NCI-H1417 treated with DMSO at 0.1 percent for 48 hours (cell line): Measurements from ENCODE around the gene ANO10.
"Not testable (repeated sequence)": the region's sequence is repeated elsewhere in the genome, so short reads cannot be mapped to it uniquely, and the experiment has no call there.

Experiments used
- DNase-seq: peaks from one replicate; lab custom pipeline; 2025; lab: John Stamatoyannopoulos, UW

Gene ANO10

DNA sequence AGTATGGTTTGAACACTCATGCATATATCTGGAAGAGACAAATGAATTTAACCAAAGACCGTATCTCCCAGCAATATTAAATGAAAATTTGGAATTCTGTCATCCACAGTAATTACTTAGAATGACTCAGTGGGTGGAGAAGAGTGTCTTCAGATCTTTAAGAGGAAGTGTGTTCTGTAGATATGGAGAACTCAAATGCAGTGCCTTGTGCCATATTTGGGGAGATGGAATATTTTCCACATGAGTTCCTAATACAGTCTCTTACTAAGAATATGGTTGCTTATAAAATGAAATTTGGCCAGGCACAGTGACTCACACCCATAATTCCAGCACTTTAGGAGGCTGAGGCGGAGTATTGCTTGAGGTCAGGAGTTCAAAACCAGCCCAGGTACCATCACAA lies 40.5 kb downstream of the ANO10 start:
- no peak for DNase-seq

DNA sequence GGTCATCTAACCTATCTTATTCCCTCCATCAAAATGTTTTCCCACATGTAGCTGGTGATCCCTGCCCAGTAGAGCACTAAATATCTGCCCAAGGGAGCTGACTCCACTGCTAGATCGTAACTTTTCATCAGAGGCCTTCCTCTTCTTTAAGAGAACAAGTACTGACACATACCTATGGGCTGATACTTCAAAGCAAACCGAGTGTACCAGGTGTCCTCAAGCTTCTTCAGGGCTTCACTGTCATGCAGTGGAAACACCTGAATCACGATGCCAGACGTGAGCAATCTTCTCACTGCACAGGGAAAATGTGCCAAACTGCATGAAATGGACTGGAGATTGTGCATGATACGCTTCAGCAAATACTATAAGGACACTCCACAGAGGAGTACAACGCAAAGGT lies 41.6 kb downstream of the ANO10 start:
- no peak for DNase-seq

DNA sequence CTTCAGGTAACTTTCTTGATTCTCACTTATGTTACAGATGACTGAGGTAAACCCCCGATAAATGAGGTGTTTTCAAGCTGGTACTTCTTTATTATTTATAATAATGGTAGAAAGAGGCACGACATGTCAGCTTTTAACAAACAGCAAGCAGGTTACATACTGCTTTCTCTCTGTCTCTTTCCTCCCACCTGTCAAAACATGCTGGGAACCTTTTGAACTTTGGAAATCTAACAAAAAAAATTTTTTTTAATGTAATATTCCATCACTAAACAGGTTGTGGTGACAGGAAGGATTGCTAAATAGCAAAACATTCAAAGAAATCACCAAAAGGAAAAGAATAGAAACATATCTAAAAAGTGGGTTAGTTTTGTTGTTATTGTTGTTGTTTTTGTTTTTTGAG lies 48.2 kb downstream of the ANO10 start:
- no peak for DNase-seq

DNA sequence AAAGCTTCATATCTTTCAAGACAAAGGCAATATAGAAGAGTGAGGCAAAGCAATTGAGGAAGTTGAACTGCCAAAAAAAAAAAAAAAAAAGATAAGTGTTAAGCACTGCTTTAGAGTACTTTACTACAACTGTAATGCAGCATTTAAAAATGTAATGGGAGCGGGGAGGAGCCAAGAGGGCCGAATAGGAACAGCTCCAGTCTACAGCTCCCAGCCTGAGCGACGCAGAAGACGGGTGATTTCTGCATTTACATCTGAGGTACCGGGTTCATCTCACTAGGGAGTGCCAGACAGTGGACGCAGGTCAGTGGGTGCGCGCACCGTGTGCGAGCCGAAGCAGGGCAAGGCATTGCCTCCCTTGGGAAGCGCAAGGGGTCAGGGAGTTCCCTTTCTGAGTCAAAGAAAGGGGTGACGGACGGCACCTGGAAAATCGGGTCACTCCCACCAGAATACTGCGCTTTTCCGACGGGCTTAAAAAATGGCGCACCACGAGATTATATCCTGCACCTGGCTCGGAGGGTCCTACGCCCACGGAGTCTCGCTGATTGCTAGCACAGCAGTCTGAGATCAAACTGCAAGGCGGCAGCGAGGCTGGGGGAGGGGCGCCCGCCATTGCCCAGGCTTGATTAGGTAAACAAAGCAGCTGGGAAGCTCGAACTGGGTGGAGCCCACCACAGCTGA lies 56.0 kb downstream of the ANO10 start:
- not testable (repeated sequence) for DNase-seq

GRCh38 chr3:43559961-43560360 lies 61.9 kb downstream of the ANO10 start:
- no peak for DNase-seq

- DNase-seq = no peak
These were observed 63.6 kb downstream of the ANO10 start for GRCh38 chr3:43558171-43558570.

GRCh38 chr3:43549626-43550290 lies 72.1 kb downstream of the ANO10 start:
- DNase-seq = no peak

GRCh38 chr3:43544277-43544676 lies 77.5 kb downstream of the ANO10 start:
- not testable (repeated sequence) for DNase-seq

GRCh38 chr3:43542328-43543043 lies 79.3 kb downstream of the ANO10 start:
- no peak for DNase-seq

GRCh38 chr3:43540624-43541023 lies 81.2 kb downstream of the ANO10 start:
- DNase-seq = no peak

GRCh38 chr3:43539321-43539720 lies 82.5 kb downstream of the ANO10 start:
- no peak for DNase-seq

DNA sequence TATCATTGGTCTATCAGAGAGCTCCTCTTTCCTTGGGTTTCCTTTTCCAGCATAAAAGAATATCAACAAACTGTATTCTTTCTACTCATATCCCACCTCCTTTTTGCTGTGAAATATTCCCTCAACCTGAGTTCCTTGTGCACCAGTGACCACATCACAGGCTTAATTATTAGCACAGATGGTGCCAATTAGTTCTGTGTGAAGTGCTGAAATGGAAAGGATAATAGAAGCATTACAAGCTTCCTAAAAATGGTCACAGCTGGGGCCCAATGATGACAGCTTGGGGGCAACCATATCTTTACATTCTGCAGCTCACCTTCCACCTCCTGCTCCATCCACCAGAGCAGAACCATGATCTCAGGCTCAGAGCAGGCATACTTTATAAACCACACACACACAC lies 84.6 kb downstream of the ANO10 start:
- no peak for DNase-seq

GRCh38 chr3:43534675-43535074 lies 87.1 kb downstream of the ANO10 start:
- no peak for DNase-seq

- DNase-seq = no peak
These were observed 88.8 kb downstream of the ANO10 start for GRCh38 chr3:43533009-43533408.

DNA sequence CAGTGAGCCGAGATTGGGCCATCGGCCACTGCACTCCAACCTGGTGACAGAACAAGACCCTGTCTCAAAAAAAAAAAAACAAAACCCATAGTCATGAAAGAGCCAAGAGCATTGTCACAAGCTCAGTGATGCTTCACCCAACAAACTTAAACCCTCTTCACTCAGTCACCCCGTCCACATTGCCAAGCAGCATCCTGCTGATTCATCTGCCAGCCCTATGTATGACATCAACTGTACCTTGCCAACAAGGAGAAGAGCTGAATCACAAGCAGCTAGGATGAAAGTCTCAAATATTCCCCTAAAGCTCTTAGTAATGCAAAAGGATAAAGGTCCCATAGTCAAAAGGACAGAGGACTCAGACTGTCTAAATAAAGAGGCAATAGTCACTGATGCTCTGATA lies 90.0 kb downstream of the ANO10 start:
- no peak for DNase-seq

DNA sequence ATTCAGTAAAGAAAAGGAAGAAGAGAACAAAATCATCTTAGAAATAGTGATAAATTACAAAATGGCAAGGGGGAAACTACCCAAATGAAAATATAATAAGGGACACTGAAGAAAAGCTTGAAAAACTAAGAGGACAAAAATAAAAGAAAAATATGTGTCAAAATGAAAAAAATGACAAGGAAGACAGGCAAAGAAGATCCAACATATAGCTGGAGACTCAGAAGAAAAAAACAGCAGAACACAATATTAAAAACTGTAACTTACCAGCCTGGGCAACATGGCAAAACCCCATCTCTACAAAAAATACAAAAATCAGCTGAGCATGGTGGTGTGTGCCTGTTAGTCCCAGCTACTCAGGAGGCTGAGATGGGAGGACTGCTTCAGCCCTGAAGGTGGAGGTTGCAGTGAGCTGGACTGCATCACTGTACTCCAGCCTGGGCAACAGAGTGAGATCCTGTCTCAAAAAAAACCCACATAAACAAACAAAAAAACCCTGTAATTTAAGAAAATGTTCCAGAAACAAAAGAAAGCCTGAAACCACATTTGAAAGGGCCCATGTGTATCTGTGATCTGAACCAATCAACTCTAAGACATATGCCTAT lies 93.2 kb downstream of the ANO10 start:
- no peak for DNase-seq

DNA sequence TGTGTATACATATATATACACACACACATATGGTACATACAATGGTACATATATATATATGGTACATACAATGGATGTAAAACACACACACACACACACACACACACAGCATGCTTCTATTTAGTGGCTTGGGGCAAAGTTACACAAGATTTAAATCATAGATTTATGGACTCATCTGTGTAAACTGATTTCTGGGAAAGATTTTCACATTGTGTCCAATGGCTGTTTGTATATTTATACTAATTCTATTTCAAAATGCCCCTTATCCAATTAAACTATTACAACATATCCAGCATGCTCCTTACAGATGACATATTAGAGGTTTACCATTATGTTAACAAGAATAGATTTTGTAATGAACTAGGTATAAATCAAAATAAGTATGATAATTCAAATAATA lies 94.9 kb downstream of the ANO10 start:
- no peak for DNase-seq

DNA sequence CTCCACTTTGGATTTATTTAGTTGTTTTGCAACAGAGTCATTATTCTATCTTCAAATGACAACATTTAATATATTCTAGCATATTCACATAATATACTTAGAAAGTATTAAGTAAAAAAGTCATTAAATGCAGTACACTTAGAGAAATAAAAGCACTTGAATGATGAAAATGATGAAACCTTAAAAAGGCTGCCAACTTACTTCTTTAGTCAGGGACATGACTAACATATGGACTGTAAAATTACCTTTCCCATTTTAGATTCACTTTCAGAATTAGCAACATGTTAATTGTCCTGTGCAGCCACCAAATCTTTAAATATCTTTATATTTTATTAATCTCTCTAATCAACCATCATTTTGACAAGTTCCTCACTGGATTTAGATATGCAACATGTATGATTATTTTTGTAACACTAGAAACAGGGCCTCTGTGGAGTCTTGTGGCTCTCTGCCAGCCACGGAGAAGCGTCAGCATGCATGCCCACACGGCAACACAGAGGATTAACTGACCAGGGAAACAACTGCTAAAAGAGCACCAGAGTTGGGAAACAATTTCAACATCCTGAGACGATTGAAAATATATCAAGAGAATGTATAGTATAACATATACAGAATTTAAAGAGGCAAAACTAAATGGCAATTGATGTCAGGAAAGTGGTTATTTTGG lies 95.7 kb downstream of the ANO10 start:
- no peak for DNase-seq

GRCh38 chr3:43525386-43525785 lies 96.4 kb downstream of the ANO10 start:
- DNase-seq = no peak

GRCh38 chr3:43523454-43524053 lies 98.3 kb downstream of the ANO10 start:
- no peak for DNase-seq

DNA sequence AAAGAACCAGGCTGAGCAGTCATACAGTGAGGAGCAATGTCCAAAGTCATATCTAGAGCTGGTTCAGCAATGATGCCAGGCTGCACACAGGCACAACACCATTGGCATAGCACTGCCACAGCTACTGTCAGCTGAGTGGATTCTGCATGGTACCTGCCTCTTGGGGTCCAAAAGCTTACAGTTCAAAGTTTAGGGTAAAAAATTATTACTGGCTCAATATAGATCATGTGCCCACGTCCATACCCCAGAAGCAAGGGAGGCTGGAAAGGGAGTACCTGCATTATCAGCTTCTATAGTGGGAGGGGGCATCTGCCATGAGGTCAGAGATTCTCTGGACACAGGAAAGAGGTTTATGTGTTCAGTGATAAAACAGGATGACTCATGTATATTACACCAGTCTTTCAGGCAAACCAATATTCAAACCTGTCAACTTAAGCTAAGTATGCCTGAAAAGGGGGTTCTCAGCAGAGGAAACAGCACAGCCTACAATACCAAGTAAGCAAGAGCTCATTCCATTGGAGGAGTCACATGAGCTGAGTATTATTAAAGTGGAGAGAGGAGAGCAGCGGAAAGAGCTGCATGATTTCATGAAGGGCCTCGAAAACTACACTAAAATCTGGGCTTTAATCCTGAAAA lies 99.0 kb downstream of the ANO10 start:
- no peak for DNase-seq
